ENCODE results near the gene EPHB1.

EPHB1 gene

GRCh38 chr3:135301670-135302069 is 506.6 kb downstream of the EPHB1 start:
- Histone ChIP-seq H3K36me3 (ENCODE audit: control insufficient read depth, insufficient read depth, low read length) (no peaks in the 10 kb centered on the region), H3K4me1 (ENCODE audit: control insufficient read depth, insufficient read depth, low read length) (no peaks in the 10 kb centered on the region), H3K27ac (ENCODE audit: low read depth, low read length) (no peak overlapping the region), H3K9ac (ENCODE audit: low read length) (no peak overlapping the region), H3K27me3 (ENCODE audit: control insufficient read depth, insufficient read depth, low read length) (no peaks in the 10 kb centered on the region), H3K4me3 (ENCODE audit: low read length) (no peak overlapping the region)

DNA sequence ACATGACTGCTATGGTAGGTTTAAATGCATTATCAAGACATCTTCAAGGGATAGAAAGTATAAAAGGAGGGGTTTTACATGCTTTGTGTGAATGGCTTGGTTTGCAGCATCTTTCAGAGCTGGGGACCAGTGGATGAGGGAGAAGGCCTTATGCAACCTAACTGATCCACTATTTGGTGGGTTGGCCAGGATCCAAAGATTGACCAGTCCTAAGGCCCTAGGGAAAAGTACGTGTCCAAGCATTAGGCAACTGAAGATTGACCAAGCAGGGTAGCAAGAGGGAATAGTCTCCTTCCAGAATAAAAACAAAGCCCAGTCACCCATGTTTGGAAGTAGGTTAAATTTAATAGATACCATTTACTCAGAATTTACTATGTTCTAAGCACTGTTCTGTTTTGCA is 509.3 kb downstream of the EPHB1 start:
- Histone ChIP-seq H3K4me1 (ENCODE audit: control insufficient read depth, insufficient read depth, low read length) (no peaks in the 10 kb centered on the region), H3K27ac (ENCODE audit: low read depth, low read length) (no peak overlapping the region), H3K36me3 (ENCODE audit: control insufficient read depth, insufficient read depth, low read length) (no peaks in the 10 kb centered on the region), H3K4me3 (ENCODE audit: low read length) (no peak overlapping the region), H3K27me3 (ENCODE audit: control insufficient read depth, insufficient read depth, low read length) (no peaks in the 10 kb centered on the region), H3K9ac (ENCODE audit: low read length) (no peak overlapping the region)
